H1 (cell line): ENCODE results near the gene CA7. TPM values are rescaled to one million over a fixed set of nuclear protein-coding genes. Genes with fewer than 3 reads are reported as not detected.

ENCODE experiments used
- CTCF ChIA-PET: fragments of 300-600 bp; sonication (Branson Sonifier 250); formaldehyde crosslinking; loops from one replicate; lab custom pipeline; 2021; ENCODE audit not compliant: partially characterized antibody; lab: Charles Lee
- POLR2A ChIA-PET: fragments of 300-600 bp; sonication (Branson Sonifier 250); formaldehyde crosslinking; loops from one replicate; lab custom pipeline; 2021; ENCODE audit warnings: inconsistent platforms; ENCODE audit not compliant: partially characterized antibody; lab: Charles Lee
- DNase-seq, 2 experiments: peaks; one replicate each; pipeline versions ENCODE4 v3.0.0 to v3.0.0-alpha.2; 2010 to 2022; ENCODE audit warnings: low spot score in 2 of 2, low read depth in 1 of 2, mixed read lengths in 1 of 2
- FAIRE-seq: peaks from 2 replicates; lab custom pipeline; 2011; peaks lifted over from hg19 to GRCh38; lab: Jason Lieb, UNC
- H2AFZ ChIP-seq: 2 replicates; pipeline ENCODE4 v1.8.1; 2012; ENCODE audit warnings: low read length, inconsistent platforms
- H2AK5ac ChIP-seq: 2 replicates; pipeline ENCODE4 v1.6.1; 2013; ENCODE audit warnings: low read depth, low read length
- H2BK120ac ChIP-seq: replicated peaks from 2 replicates; pipeline ENCODE3; 2013; ENCODE audit warnings: low read depth, low read length, inconsistent platforms
- H2BK12ac ChIP-seq: 2 replicates; pipeline ENCODE4 v1.6.1; 2013; ENCODE audit warnings: low read depth, low read length
- H2BK15ac ChIP-seq: 2 replicates; pipeline ENCODE4 v1.6.1; 2013; ENCODE audit warnings: low read length
- H2BK20ac ChIP-seq: 2 replicates; pipeline ENCODE4 v1.6.1; 2013; ENCODE audit warnings: low read length
- H2BK5ac ChIP-seq: 2 replicates; pipeline ENCODE4 v1.6.1; 2013; ENCODE audit warnings: low read depth, low read length
- H3K14ac ChIP-seq: 2 replicates; pipeline ENCODE4 v1.6.1; 2013; ENCODE audit warnings: inconsistent platforms; ENCODE audit not compliant: insufficient read length
- H3K18ac ChIP-seq: 2 replicates; pipeline ENCODE4 v1.6.1; 2013; ENCODE audit warnings: low read length; ENCODE audit errors: extremely low read depth
- H3K23ac ChIP-seq: 2 replicates; pipeline ENCODE4 v1.6.1; 2013; ENCODE audit warnings: inconsistent platforms; ENCODE audit not compliant: insufficient read length
- H3K23me2 ChIP-seq: 2 replicates; pipeline ENCODE4 v1.6.1; 2013; ENCODE audit warnings: low read depth, low read length
- H3K27ac ChIP-seq: 2 replicates; pipeline ENCODE4 v1.6.1; 2011; ENCODE audit warnings: low read depth, low read length, inconsistent platforms
- H3K27me3 ChIP-seq, 4 experiments: replicated peaks in 1 of 4; 1 replicate in 1 of 4; 2 replicates in 3 of 4; pipeline versions ENCODE4 v1.6.1 to v1.8.1; 2011 to 2013; ENCODE audit warnings: low read length in 3 of 4, mild to moderate bottlenecking in 3 of 4, inconsistent platforms in 2 of 4, mixed read lengths in 2 of 4, moderate library complexity in 1 of 4; ENCODE audit not compliant: control insufficient read depth in 3 of 4, insufficient read depth in 3 of 4; ENCODE audit errors: extremely low read depth in 1 of 4
- H3K36me3 ChIP-seq, 4 experiments: 2 replicates each; pipeline versions ENCODE4 v1.6.1 to v1.8.1; 2011 to 2013; ENCODE audit warnings: mild to moderate bottlenecking in 4 of 4, low read length in 3 of 4, moderate library complexity in 2 of 4, control low read depth in 1 of 4, inconsistent platforms in 1 of 4; ENCODE audit not compliant: insufficient read depth in 4 of 4, control insufficient read depth in 2 of 4
- H3K4ac ChIP-seq: replicated peaks from 2 replicates; pipeline ENCODE3; 2013; ENCODE audit warnings: low read length, low read depth, mixed read lengths, inconsistent platforms; ENCODE audit not compliant: insufficient read length
- H3K4me1 ChIP-seq, 4 experiments: replicated peaks in 1 of 4; 1 replicate in 1 of 4; 2 replicates in 3 of 4; pipeline versions ENCODE4 v1.6.1 to v1.8.1; 2011 to 2013; ENCODE audit warnings: low read length in 3 of 4, inconsistent platforms in 2 of 4, mixed read lengths in 1 of 4; ENCODE audit not compliant: insufficient read depth in 4 of 4, control insufficient read depth in 3 of 4
- H3K4me2 ChIP-seq, 2 experiments: 2 replicates each; pipeline versions ENCODE4 v1.6.1 to v1.8.1; 2011 to 2013; ENCODE audit warnings: low read depth in 2 of 2, low read length in 2 of 2, control low read depth in 1 of 2, inconsistent platforms in 1 of 2, mild to moderate bottlenecking in 1 of 2; ENCODE audit not compliant: insufficient read depth in 1 of 2
- H3K4me3 ChIP-seq, 4 experiments: fragments of 200-600, 300-600 bp in 1 of 4; sonication (generic), shearing (Covaris generic), sonication (Bioruptor Twin) in 1 of 4; 2 replicates each; pipeline versions ENCODE4 v1.5.1 to v1.8.1; 2011 to 2016; ENCODE audit warnings: low read length in 4 of 4, low read depth in 3 of 4, control low read depth in 2 of 4, inconsistent platforms in 2 of 4, mild to moderate bottlenecking in 2 of 4, mixed read lengths in 1 of 4, moderate library complexity in 1 of 4; ENCODE audit not compliant: insufficient read depth in 2 of 4; ENCODE audit errors: extremely low read depth in 1 of 4
- H3K56ac ChIP-seq: replicated peaks from 2 replicates; pipeline ENCODE3; 2013; ENCODE audit warnings: low read depth, mild to moderate bottlenecking, mixed read lengths, low read length, inconsistent platforms; ENCODE audit not compliant: insufficient read length
- H3K79me1 ChIP-seq: 2 replicates; pipeline ENCODE4 v1.6.1; 2013; ENCODE audit warnings: low read depth, low read length, control low read depth
- H3K79me2 ChIP-seq, 2 experiments: 2 replicates each; pipeline versions ENCODE4 v1.6.1 to v1.8.1; 2012 to 2013; ENCODE audit warnings: low read length in 2 of 2, mild to moderate bottlenecking in 2 of 2, inconsistent platforms in 1 of 2; ENCODE audit not compliant: insufficient read depth in 2 of 2, control insufficient read depth in 1 of 2
- H3K9ac ChIP-seq, 4 experiments: replicated peaks in 1 of 4; 1 replicate in 1 of 4; 2 replicates in 3 of 4; pipeline versions ENCODE4 v1.6.1 to v1.8.1; 2011 to 2013; ENCODE audit warnings: low read depth in 3 of 4, low read length in 3 of 4, control low read depth in 2 of 4, mild to moderate bottlenecking in 2 of 4, moderate library complexity in 2 of 4, inconsistent platforms in 1 of 4; ENCODE audit errors: extremely low read depth in 1 of 4
- H3K9me3 ChIP-seq, 2 experiments: 2 replicates each; pipeline versions ENCODE4 v1.6.1 to v1.8.1; 2012 to 2013; ENCODE audit warnings: mild to moderate bottlenecking in 2 of 2, moderate library complexity in 2 of 2, control low read depth in 1 of 2, inconsistent platforms in 1 of 2, low read depth in 1 of 2, low read length in 1 of 2, mixed read lengths in 1 of 2; ENCODE audit not compliant: insufficient read depth in 2 of 2
- H4K20me1 ChIP-seq, 2 experiments: replicated peaks in 1 of 2; 2 replicates each; pipeline versions ENCODE3 to v1.8.1; 2011 to 2013; ENCODE audit warnings: inconsistent platforms in 2 of 2, low read length in 2 of 2, mild to moderate bottlenecking in 1 of 2; ENCODE audit not compliant: insufficient read depth in 2 of 2, control insufficient read depth in 1 of 2
- H4K5ac ChIP-seq: 2 replicates; pipeline ENCODE4 v1.6.1; 2013; ENCODE audit warnings: low read length, low read depth, mixed read lengths, inconsistent platforms; ENCODE audit not compliant: insufficient read length
- H4K8ac ChIP-seq: 2 replicates; pipeline ENCODE4 v1.8.0; 2013; ENCODE audit warnings: mild to moderate bottlenecking, moderate library complexity, low read length, inconsistent platforms; ENCODE audit not compliant: insufficient read depth; ENCODE audit errors: extremely low read depth
- H4K91ac ChIP-seq: replicated peaks from 2 replicates; pipeline ENCODE3; 2013; ENCODE audit warnings: low read length, mixed read lengths, inconsistent platforms; ENCODE audit not compliant: insufficient read length
- CEBPB ChIP-seq: IDR thresholded peaks from 2 replicates; pipeline ENCODE4 v1.6.1; 2012; ENCODE audit warnings: low read depth, low read length
- EGR1 ChIP-seq: IDR thresholded peaks from 2 replicates; pipeline ENCODE4 v1.6.1; 2011; ENCODE audit warnings: low read depth, low read length, borderline replicate concordance
- PHF8 ChIP-seq: fragments of 200-600 bp; sonication (generic); conservative IDR thresholded peaks from 2 replicates; pipeline ENCODE4 v1.7.1; 2012; ENCODE audit warnings: low read depth, mild to moderate bottlenecking, inconsistent platforms, low read length, moderate library complexity
- RXRA ChIP-seq: IDR thresholded peaks from 2 replicates; pipeline ENCODE4 v1.6.1; 2011; ENCODE audit warnings: low read depth, mild to moderate bottlenecking, low read length, moderate library complexity; ENCODE audit not compliant: insufficient read depth
- SIN3A ChIP-seq, 2 experiments: IDR thresholded peaks in 1 of 2; conservative IDR thresholded peaks in 1 of 2; 2 replicates each; pipeline ENCODE4 v1.6.1; 2011 to 2012; ENCODE audit warnings: low read length in 2 of 2, improper control_type of control experiment in 1 of 2, low read depth in 1 of 2, mild to moderate bottlenecking in 1 of 2
- WGBS, 2 experiments: shearing (Covaris generic) in 1 of 2; methylation state at CpG; one replicate each; pipeline versions ENCODE4 v1.1.6 to v1.1.7; 2013 to 2015; ENCODE audit warnings: low lambda C conversion rate in 2 of 2, mixed read lengths in 2 of 2, inconsistent platforms in 1 of 2, low coverage in 1 of 2, missing lambda C conversion rate in 1 of 2; ENCODE audit not compliant: insufficient replicate concordance in 2 of 2, insufficient coverage in 1 of 2, insufficient read length in 1 of 2; ENCODE audit errors: extremely low coverage in 1 of 2, missing lambda C conversion rate in 1 of 2; 5-methylcytosine and 5-hydroxymethylcytosine counted together
- polyA plus RNA-seq, 7 experiments: library from polyadenylated mRNA; depleted of rRNA in 3 of 7; stranded (reverse) in 5 of 7; unstranded in 2 of 7; fragments of >200 nt in 5 of 7; fragments of 200-250 nt in 2 of 7; gene quantifications; 1 replicate in 5 of 7; 2 replicates in 1 of 7; 4 replicates in 1 of 7; pipeline versions ENCODE4 v1.2.1 to v1.2.3, GENCODE V29; 2011 to 2013; ENCODE audit warnings: missing spikeins in 2 of 7, mixed read lengths in 2 of 7
- total RNA-seq: library from RNA; stranded (reverse); fragmentation: NEBNext Ultra II Directional; extraction: Animal tissue kit (Norgen Biotek cat#: 25700); gene quantifications from 2 replicates; pipeline ENCODE4 v1.2.1, GENCODE V29; 2021

Gene CA7
- total and polyA plus RNA-seq, 2 of the 8 experiments (the other 6 are each of a cell fraction or from before 2014, with no cell fraction given) = 1.7 to 2.7 TPM

DNA sequence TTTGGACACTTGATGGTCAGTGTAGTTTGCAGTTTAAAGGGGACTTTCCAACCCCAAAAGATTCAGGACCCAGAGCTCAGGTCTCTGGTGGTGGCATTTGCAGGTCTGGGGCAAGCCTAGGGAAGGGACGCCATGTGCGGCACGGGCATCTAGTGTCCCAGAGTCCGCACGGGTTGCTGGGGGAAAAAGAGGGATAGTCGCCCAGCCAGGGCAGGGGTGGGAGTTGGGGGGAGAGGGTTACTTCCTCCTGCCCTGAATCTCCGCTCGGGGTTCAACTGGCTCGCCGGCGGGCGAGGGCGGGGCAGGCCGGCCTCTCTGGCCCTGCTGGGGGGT lies 239 bp upstream of the CA7 start:
- Histone ChIP-seq H3K56ac (no peak overlapping the region), H3K36me3 (no peaks in the 10 kb centered on the region), H2BK12ac (no peak overlapping the region), H2AFZ (peak overlapping the region; percentile 48), H3K9ac (no peak overlapping the region), H3K79me2 (no peaks in the 10 kb centered on the region), H4K5ac (no peak overlapping the region), H3K4me1 (peaks cover 0 to 2% (median 0%) of the 10 kb centered on the region in 4 experiments; a peak in 3 of 7 replicates), H3K79me1 (no peaks in the 10 kb centered on the region), H2BK120ac (no peak overlapping the region), H2BK5ac (no peak overlapping the region), H3K4me3 (peak overlapping the region; percentile 46 to 75 (median 62)), H3K4ac (no peak overlapping the region), H3K27ac (no peak overlapping the region), H3K23ac (no peak overlapping the region), H2BK15ac (no peak overlapping the region), H3K27me3 (peaks cover 14 to 45% (median 36%) of the 10 kb centered on the region in 4 experiments), H3K18ac (no peak overlapping the region; the same call in none of the 2 replicates), H2BK20ac (no peak overlapping the region), H4K8ac (no peak overlapping the region), H3K23me2 (peaks cover 12% of the 10 kb centered on the region), H4K91ac (no peak overlapping the region), H2AK5ac (no peak overlapping the region), H3K9me3 (no peaks in the 10 kb centered on the region), H3K14ac (no peak overlapping the region), H4K20me1 (peaks cover 0 to 3% of the 10 kb centered on the region in 2 experiments), H3K4me2 (peak overlapping the region; percentile 80 to 98)
- TF ChIP-seq RXRA (no peak), PHF8 (no peak), EGR1 (no peak), SIN3A (conservative IDR thresholded peaks at IDR 0.05 in 1 of 2, IDR thresholded peaks at IDR 0.05 in 1 of 2; ENCODE audit: low read depth in 1 of 2, low read length in 2 of 2) (no peak), CEBPB (no peak)
- CTCF ChIA-PET = interaction anchor here (0.9 to 13.4 kb wide), 4 partner anchors 10 to 193 kb away, joined by 5 to 162 read pairs (median 42); partner anchors contain the start of gene NAE1
- WGBS, 2 experiments = 8% methylated on average over 6 of the region's 14 CpGs; no CpG with 5 or more reads in 1 of the 2 experiments
- no peak for FAIRE-seq
- DNase-seq = no peak
- POLR2A ChIA-PET = interaction anchor here (1.0 to 3.3 kb wide), 3 partner anchors 14 to 22 kb away, joined by 3 to 26 read pairs (median 5); partner anchors contain the start of gene NAE1
